ENCODE results near the gene USP43.
A peak's percentile ranks its signal among the peaks of the same experiment; 100 is the strongest.

Gene USP43

GRCh38 chr17:9696279-9697044, 51.1 kb downstream of the USP43 start:
- Histone ChIP-seq H3K9me3 (replicated peaks in 1 of 2; ENCODE audit: control insufficient read depth in 2 of 2, insufficient read depth in 1 of 2, low read depth in 1 of 2, low read length in 2 of 2) (no peaks in the 10 kb centered on the region), H3K14ac (ENCODE audit: low read length) (no peak overlapping the region), H3K18ac (ENCODE audit: low read length) (no peak overlapping the region), H3K4me1 (ENCODE audit: control insufficient read depth in 2 of 2, insufficient read depth in 1 of 2, low read depth in 1 of 2, low read length in 2 of 2) (no peaks in the 10 kb centered on the region), H3K79me1 (ENCODE audit: low read depth, low read length) (no peaks in the 10 kb centered on the region), H2BK5ac (ENCODE audit: low read length) (no peak overlapping the region), H2BK120ac (ENCODE audit: low read depth, low read length) (no peak overlapping the region), H2AK5ac (ENCODE audit: low read depth, low read length) (no peak overlapping the region), H3K4me2 (ENCODE audit: insufficient read depth, low read length, poor library complexity, severe bottlenecking) (no peak overlapping the region), H3K9ac (ENCODE audit: low read depth, low read length, poor library complexity) (no peak overlapping the region), H3K23ac (ENCODE audit: low read depth, low read length, poor library complexity) (no peak overlapping the region), H3K4ac (ENCODE audit: low read length) (no peak overlapping the region), H4K8ac (ENCODE audit: low read depth, low read length) (no peak overlapping the region), H3K36me3 (replicated peaks in 1 of 2; ENCODE audit: control insufficient read depth in 2 of 2, insufficient read depth in 2 of 2, low read length in 2 of 2) (no peaks in the 10 kb centered on the region), H3K27ac (replicated peaks; ENCODE audit: low read length) (no peak overlapping the region), H3K4me3 (ENCODE audit: low read length in 2 of 2) (no peak overlapping the region), H4K91ac (ENCODE audit: low read depth, low read length, poor library complexity) (no peak overlapping the region), H2BK15ac (ENCODE audit: low read length) (no peak overlapping the region), H3K27me3 (ENCODE audit: control insufficient read depth in 3 of 3, insufficient read depth in 3 of 3, low read depth in 1 of 3, low read length in 3 of 3) (no peaks in the 10 kb centered on the region), H2AFZ (ENCODE audit: low read length) (no peak overlapping the region), H2BK12ac (ENCODE audit: low read length) (no peak overlapping the region)
- no CpG with 5 or more reads among the region's 12 CpGs for WGBS, 2 donors (ENCODE audit: extremely low coverage in 2 of 2, insufficient read length in 2 of 2, insufficient replicate concordance in 1 of 2)
- no peak for DNase-seq (ENCODE audit: low spot score)

DNA sequence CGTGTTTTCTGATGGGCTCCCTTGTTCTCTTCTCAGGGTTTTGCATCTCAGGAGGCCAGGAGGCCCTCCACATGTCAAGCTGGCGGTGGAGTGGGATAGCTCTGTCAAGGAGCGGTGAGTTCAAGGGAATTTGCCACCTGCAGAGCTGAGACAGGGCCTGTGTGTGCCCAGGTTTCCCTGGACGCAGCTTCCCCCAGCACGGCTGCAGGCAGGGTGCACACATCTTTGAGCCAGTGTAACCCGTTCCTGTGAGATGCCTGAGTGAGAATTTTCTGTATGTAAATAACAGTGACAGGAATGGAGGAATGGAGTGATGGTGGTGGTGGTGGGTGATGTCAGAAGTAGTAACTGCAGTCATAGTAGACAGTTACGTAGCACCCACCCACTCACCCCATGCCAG, 54.8 kb downstream of the USP43 start:
- no CpG with 5 or more reads among the region's 7 CpGs for WGBS, 2 donors (ENCODE audit: extremely low coverage in 2 of 2, insufficient read length in 2 of 2, insufficient replicate concordance in 1 of 2)
- Histone ChIP-seq H4K8ac (ENCODE audit: low read depth, low read length) (no peak overlapping the region), H2BK120ac (ENCODE audit: low read depth, low read length) (no peak overlapping the region), H3K4me2 (ENCODE audit: insufficient read depth, low read length, poor library complexity, severe bottlenecking) (no peak overlapping the region), H3K9me3 (replicated peaks in 1 of 2; ENCODE audit: control insufficient read depth in 2 of 2, insufficient read depth in 1 of 2, low read depth in 1 of 2, low read length in 2 of 2) (no peaks in the 10 kb centered on the region), H2AFZ (ENCODE audit: low read length) (no peak overlapping the region), H4K91ac (ENCODE audit: low read depth, low read length, poor library complexity) (no peak overlapping the region), H3K27ac (replicated peaks; ENCODE audit: low read length) (no peak overlapping the region), H3K27me3 (ENCODE audit: control insufficient read depth in 3 of 3, insufficient read depth in 3 of 3, low read depth in 1 of 3, low read length in 3 of 3) (no peaks in the 10 kb centered on the region), H3K4me3 (ENCODE audit: low read length in 2 of 2) (no peak overlapping the region), H2AK5ac (ENCODE audit: low read depth, low read length) (no peak overlapping the region), H2BK5ac (ENCODE audit: low read length) (no peak overlapping the region), H3K36me3 (replicated peaks in 1 of 2; ENCODE audit: control insufficient read depth in 2 of 2, insufficient read depth in 2 of 2, low read length in 2 of 2) (no peaks in the 10 kb centered on the region), H3K79me1 (ENCODE audit: low read depth, low read length) (no peaks in the 10 kb centered on the region), H3K14ac (ENCODE audit: low read length) (no peak overlapping the region), H2BK15ac (ENCODE audit: low read length) (no peak overlapping the region), H3K9ac (ENCODE audit: low read depth, low read length, poor library complexity) (peak overlapping the region; percentile 38), H3K4me1 (ENCODE audit: control insufficient read depth in 2 of 2, insufficient read depth in 1 of 2, low read depth in 1 of 2, low read length in 2 of 2) (no peaks in the 10 kb centered on the region), H3K23ac (ENCODE audit: low read depth, low read length, poor library complexity) (no peak overlapping the region), H3K18ac (ENCODE audit: low read length) (no peak overlapping the region), H3K4ac (ENCODE audit: low read length) (no peak overlapping the region), H2BK12ac (ENCODE audit: low read length) (no peak overlapping the region)
- no peak for DNase-seq (ENCODE audit: low spot score)

DNA sequence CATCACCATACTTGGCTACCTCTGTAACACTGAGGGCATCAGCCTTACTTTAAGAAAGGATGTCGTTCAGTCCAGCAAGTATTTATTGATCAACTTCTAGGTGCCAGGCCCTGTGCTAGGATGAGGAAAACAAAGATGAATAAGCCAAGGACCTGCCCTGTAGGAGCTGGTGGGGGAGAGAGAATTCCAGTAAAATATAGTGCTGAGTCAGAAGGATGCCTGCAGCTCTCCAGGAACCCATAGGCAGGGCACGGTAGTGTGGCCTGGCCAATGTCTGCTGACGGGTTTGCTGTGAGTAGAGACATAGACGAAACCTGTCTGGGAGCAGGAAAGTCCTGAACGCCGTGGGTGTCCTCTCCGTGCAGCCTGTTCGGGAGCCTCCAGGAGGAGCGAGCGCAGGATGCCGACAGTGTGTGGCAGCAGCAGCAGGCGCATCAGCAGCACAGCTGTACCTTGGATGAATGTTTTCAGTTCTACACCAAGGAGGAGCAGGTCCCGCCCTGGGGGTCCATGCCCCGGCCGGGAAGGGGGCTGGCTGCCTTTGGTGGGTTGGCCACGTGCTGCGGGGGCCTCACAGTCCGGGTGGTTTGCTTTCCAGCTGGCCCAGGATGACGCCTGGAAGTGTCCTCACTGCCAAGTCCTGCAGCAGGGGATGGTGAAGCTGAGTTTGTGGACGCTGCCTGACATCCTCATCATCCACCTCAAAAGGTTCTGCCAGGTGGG, 55.6 kb downstream of the USP43 start:
- Histone ChIP-seq H3K27me3 (ENCODE audit: control insufficient read depth in 3 of 3, insufficient read depth in 3 of 3, low read depth in 1 of 3, low read length in 3 of 3) (no peaks in the 10 kb centered on the region), H3K4me1 (ENCODE audit: control insufficient read depth in 2 of 2, insufficient read depth in 1 of 2, low read depth in 1 of 2, low read length in 2 of 2) (no peaks in the 10 kb centered on the region), H3K9ac (ENCODE audit: low read depth, low read length, poor library complexity) (no peak overlapping the region), H2BK5ac (ENCODE audit: low read length) (no peak overlapping the region), H2AFZ (ENCODE audit: low read length) (no peak overlapping the region), H3K23ac (ENCODE audit: low read depth, low read length, poor library complexity) (no peak overlapping the region), H3K18ac (ENCODE audit: low read length) (peak overlapping the region; percentile 76), H2BK15ac (ENCODE audit: low read length) (no peak overlapping the region), H3K27ac (replicated peaks; ENCODE audit: low read length) (no peak overlapping the region), H3K36me3 (replicated peaks in 1 of 2; ENCODE audit: control insufficient read depth in 2 of 2, insufficient read depth in 2 of 2, low read length in 2 of 2) (no peaks in the 10 kb centered on the region), H3K79me1 (ENCODE audit: low read depth, low read length) (no peaks in the 10 kb centered on the region), H2AK5ac (ENCODE audit: low read depth, low read length) (peak overlapping the region; percentile 6), H3K4ac (ENCODE audit: low read length) (no peak overlapping the region), H3K4me2 (ENCODE audit: insufficient read depth, low read length, poor library complexity, severe bottlenecking) (no peak overlapping the region), H4K8ac (ENCODE audit: low read depth, low read length) (no peak overlapping the region), H3K14ac (ENCODE audit: low read length) (peak overlapping the region; percentile 5), H2BK120ac (ENCODE audit: low read depth, low read length) (no peak overlapping the region), H2BK12ac (ENCODE audit: low read length) (no peak overlapping the region), H4K91ac (ENCODE audit: low read depth, low read length, poor library complexity) (no peak overlapping the region), H3K4me3 (ENCODE audit: low read length in 2 of 2) (no peak overlapping the region), H3K9me3 (replicated peaks in 1 of 2; ENCODE audit: control insufficient read depth in 2 of 2, insufficient read depth in 1 of 2, low read depth in 1 of 2, low read length in 2 of 2) (no peaks in the 10 kb centered on the region)
- no CpG with 5 or more reads among the region's 20 CpGs for WGBS, 2 donors (ENCODE audit: extremely low coverage in 2 of 2, insufficient read length in 2 of 2, insufficient replicate concordance in 1 of 2)
- no peak for DNase-seq (ENCODE audit: low spot score)

DNA sequence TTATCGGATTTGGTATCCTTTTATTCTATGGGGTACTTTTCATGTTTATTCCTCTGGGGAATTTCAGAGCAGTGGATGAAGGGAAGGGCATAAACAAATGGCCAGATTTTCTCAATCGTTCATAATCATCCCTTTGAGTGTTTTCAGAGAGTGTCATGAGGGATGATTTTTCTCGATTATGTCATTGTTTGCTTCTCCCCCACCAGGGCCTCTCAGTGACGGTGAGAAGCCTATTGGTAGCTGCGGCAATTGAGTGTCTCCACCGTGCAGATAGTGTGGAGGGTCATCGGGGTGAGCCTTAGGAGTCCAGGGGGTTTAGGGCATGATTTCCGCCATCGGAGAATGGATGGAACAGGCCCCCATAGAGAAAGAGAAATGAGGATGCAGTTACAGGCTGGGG, 57.2 kb downstream of the USP43 start:
- Histone ChIP-seq H3K9ac (ENCODE audit: low read depth, low read length, poor library complexity) (no peak overlapping the region), H3K36me3 (replicated peaks in 1 of 2; ENCODE audit: control insufficient read depth in 2 of 2, insufficient read depth in 2 of 2, low read length in 2 of 2) (no peaks in the 10 kb centered on the region), H3K9me3 (replicated peaks in 1 of 2; ENCODE audit: control insufficient read depth in 2 of 2, insufficient read depth in 1 of 2, low read depth in 1 of 2, low read length in 2 of 2) (no peaks in the 10 kb centered on the region), H3K79me1 (ENCODE audit: low read depth, low read length) (no peaks in the 10 kb centered on the region), H2BK120ac (ENCODE audit: low read depth, low read length) (no peak overlapping the region), H3K27me3 (ENCODE audit: control insufficient read depth in 3 of 3, insufficient read depth in 3 of 3, low read depth in 1 of 3, low read length in 3 of 3) (no peaks in the 10 kb centered on the region), H3K27ac (replicated peaks; ENCODE audit: low read length) (no peak overlapping the region), H2BK15ac (ENCODE audit: low read length) (no peak overlapping the region), H4K91ac (ENCODE audit: low read depth, low read length, poor library complexity) (no peak overlapping the region), H2AK5ac (ENCODE audit: low read depth, low read length) (no peak overlapping the region), H3K23ac (ENCODE audit: low read depth, low read length, poor library complexity) (no peak overlapping the region), H3K4me1 (ENCODE audit: control insufficient read depth in 2 of 2, insufficient read depth in 1 of 2, low read depth in 1 of 2, low read length in 2 of 2) (no peaks in the 10 kb centered on the region), H2BK5ac (ENCODE audit: low read length) (no peak overlapping the region), H3K18ac (ENCODE audit: low read length) (no peak overlapping the region), H3K4me2 (ENCODE audit: insufficient read depth, low read length, poor library complexity, severe bottlenecking) (no peak overlapping the region), H2BK12ac (ENCODE audit: low read length) (no peak overlapping the region), H3K4me3 (ENCODE audit: low read length in 2 of 2) (peak overlapping the region in 1 of 2 donors; percentile 8), H3K14ac (ENCODE audit: low read length) (no peak overlapping the region), H3K4ac (ENCODE audit: low read length) (no peak overlapping the region), H4K8ac (ENCODE audit: low read depth, low read length) (no peak overlapping the region), H2AFZ (ENCODE audit: low read length) (no peak overlapping the region)
- no peak for DNase-seq (ENCODE audit: low spot score)
- no CpG with 5 or more reads among the region's 9 CpGs for WGBS, 2 donors (ENCODE audit: extremely low coverage in 2 of 2, insufficient read length in 2 of 2, insufficient replicate concordance in 1 of 2)

Data from neuronal stem cell (in vitro differentiated cells).